IMR-90 (cell line): ENCODE measurements around the gene GLIS1. TPM values are rescaled to one million over a fixed set of nuclear protein-coding genes. Genes with fewer than 3 reads are reported as not detected.

ENCODE experiments used
- ATAC-seq: fragments of 200-7000 bp; cut with Tn5 transposase; 2 replicates; pipeline ENCODE4 v1.9.1; 2020; ENCODE audit warnings: low read depth, mild to moderate bottlenecking, moderate library complexity
- BruUV-seq: library from RNA; stranded (reverse); fragments of 400-500 nt; replicated peaks from 2 replicates; lab custom pipeline; 2021; lab: Mats Ljungman, UMichigan
- CTCF ChIA-PET: fragments of 300-600 bp; formaldehyde crosslinking; extraction: SDS; loops from one replicate; lab custom pipeline; 2021; ENCODE audit warnings: antibody characterized with exemption; lab: Yijun Ruan, JAX
- POLR2A ChIA-PET: fragments of 300-600 bp; sonication (Branson Sonifier 250); formaldehyde crosslinking; loops from one replicate; lab custom pipeline; 2022; ENCODE audit warnings: antibody characterized with exemption; ENCODE audit not compliant: unreplicated experiment; lab: Charles Lee
- DNase-seq: peaks from one replicate; pipeline ENCODE4 v3.0.0; 2013
- H2AFZ ChIP-seq: replicated peaks from 2 replicates; pipeline ENCODE3; 2013; ENCODE audit warnings: low read length, mild to moderate bottlenecking; ENCODE audit not compliant: poor library complexity
- H2AK5ac ChIP-seq: 2 replicates; pipeline ENCODE4 v1.6.1; 2013; ENCODE audit warnings: low read depth, low read length, inconsistent platforms
- H2AK9ac ChIP-seq: replicated peaks from 2 replicates; pipeline ENCODE3; 2013; ENCODE audit warnings: mild to moderate bottlenecking, low read depth, low read length, moderate library complexity; ENCODE audit not compliant: poor library complexity
- H2BK120ac ChIP-seq: 2 replicates; pipeline ENCODE4 v1.6.1; 2013; ENCODE audit warnings: low read depth, low read length, inconsistent platforms
- H2BK15ac ChIP-seq: 3 replicates; pipeline ENCODE4 v1.6.1; 2013; ENCODE audit warnings: low read depth, low read length, inconsistent platforms
- H2BK20ac ChIP-seq: 2 replicates; pipeline ENCODE4 v1.6.1; 2013; ENCODE audit warnings: low read depth, mild to moderate bottlenecking, inconsistent platforms, low read length, moderate library complexity
- H2BK5ac ChIP-seq: 2 replicates; pipeline ENCODE4 v1.6.1; 2013; ENCODE audit warnings: mild to moderate bottlenecking, low read depth, low read length, inconsistent platforms; ENCODE audit not compliant: poor library complexity, severe bottlenecking
- H3K14ac ChIP-seq: replicated peaks from 2 replicates; pipeline ENCODE4 v1.6.1; 2013; ENCODE audit warnings: low read depth, low read length, inconsistent platforms
- H3K18ac ChIP-seq: 2 replicates; pipeline ENCODE4 v1.6.1; 2013; ENCODE audit warnings: low read depth, low read length, control low read depth
- H3K23ac ChIP-seq: 2 replicates; pipeline ENCODE4 v1.6.1; 2013; ENCODE audit warnings: low read depth, low read length, inconsistent platforms
- H3K27ac ChIP-seq: 2 replicates; pipeline ENCODE4 v1.5.1; 2013; ENCODE audit warnings: mild to moderate bottlenecking, control low read depth, low read length; ENCODE audit not compliant: insufficient read depth
- H3K27me3 ChIP-seq: 2 replicates; pipeline ENCODE4 v1.6.1; 2013; ENCODE audit warnings: low read length; ENCODE audit not compliant: control insufficient read depth, insufficient read depth
- H3K36me3 ChIP-seq: 2 replicates; pipeline ENCODE4 v1.6.1; 2013; ENCODE audit warnings: low read length, mixed read lengths; ENCODE audit not compliant: control insufficient read depth, insufficient read depth
- H3K4ac ChIP-seq: 2 replicates; pipeline ENCODE4 v1.6.1; 2013; ENCODE audit warnings: low read depth, low read length, inconsistent platforms
- H3K4me1 ChIP-seq: 2 replicates; pipeline ENCODE4 v1.6.1; 2013; ENCODE audit warnings: low read length, mixed read lengths; ENCODE audit not compliant: control insufficient read depth, insufficient read depth
- H3K4me2 ChIP-seq: 2 replicates; pipeline ENCODE4 v1.6.1; 2013; ENCODE audit warnings: low read depth, mild to moderate bottlenecking, control low read depth, low read length, moderate library complexity
- H3K4me3 ChIP-seq: 2 replicates; pipeline ENCODE4 v1.5.1; 2013; ENCODE audit warnings: low read depth, mild to moderate bottlenecking, control low read depth, low read length, moderate library complexity; ENCODE audit not compliant: insufficient read depth
- H3K56ac ChIP-seq: 2 replicates; pipeline ENCODE4 v1.6.1; 2013; ENCODE audit warnings: low read length, inconsistent platforms; ENCODE audit not compliant: insufficient read depth; ENCODE audit errors: extremely low read depth
- H3K79me1 ChIP-seq, 2 experiments: 2 replicates each; pipeline ENCODE4 v1.6.1; 2013; ENCODE audit warnings: low read length in 2 of 2, inconsistent platforms in 1 of 2, low read depth in 1 of 2
- H3K9ac ChIP-seq: 2 replicates; pipeline ENCODE4 v1.6.1; 2013; ENCODE audit warnings: low read depth, low read length, control low read depth
- H3K9me1 ChIP-seq: 2 replicates; pipeline ENCODE4 v1.6.1; 2013; ENCODE audit warnings: low read length, inconsistent platforms; ENCODE audit not compliant: insufficient read depth
- H3K9me3 ChIP-seq: 2 replicates; pipeline ENCODE4 v1.6.1; 2013; ENCODE audit warnings: low read length; ENCODE audit not compliant: control insufficient read depth, insufficient read depth
- H4K20me1 ChIP-seq: 2 replicates; pipeline ENCODE4 v1.6.1; 2013; ENCODE audit warnings: low read length, inconsistent platforms; ENCODE audit not compliant: insufficient read depth
- H4K5ac ChIP-seq: 2 replicates; pipeline ENCODE4 v1.6.1; 2013; ENCODE audit warnings: mild to moderate bottlenecking, low read depth, low read length, control low read depth
- H4K8ac ChIP-seq, 2 experiments: 2 replicates each; pipeline ENCODE4 v1.6.1; 2013; ENCODE audit warnings: low read depth in 2 of 2, low read length in 2 of 2, control low read depth in 1 of 2, inconsistent platforms in 1 of 2
- H4K91ac ChIP-seq: 2 replicates; pipeline ENCODE4 v1.6.1; 2013; ENCODE audit warnings: low read depth, low read length, inconsistent platforms; ENCODE audit not compliant: insufficient read depth
- BHLHE40 ChIP-seq: fragments of 150-350 bp; IDR thresholded peaks from 2 replicates; pipeline ENCODE4 v1.6.1; 2016; ENCODE audit warnings: mild to moderate bottlenecking, low read depth, low read length
- CEBPB ChIP-seq: IDR thresholded peaks from 2 replicates; pipeline ENCODE4 v1.6.1; 2012; ENCODE audit warnings: low read depth, low read length, improper control_type of control experiment
- CHD1 ChIP-seq: IDR thresholded peaks from 2 replicates; pipeline ENCODE4 v1.6.1; 2012; ENCODE audit warnings: low read depth, low read length, improper control_type of control experiment
- FOS ChIP-seq: fragments of 150-350 bp; IDR thresholded peaks from 2 replicates; pipeline ENCODE4 v1.6.1; 2016; ENCODE audit warnings: low read depth, low read length
- MAFK ChIP-seq: IDR thresholded peaks from 2 replicates; pipeline ENCODE4 v1.6.1; 2012; ENCODE audit warnings: low read depth, low read length, improper control_type of control experiment
- MAZ ChIP-seq: IDR thresholded peaks from 2 replicates; pipeline ENCODE4 v1.6.1; 2012; ENCODE audit warnings: low read depth, mild to moderate bottlenecking, low read length, improper control_type of control experiment, moderate library complexity, borderline replicate concordance
- MXI1 ChIP-seq: IDR thresholded peaks from 2 replicates; pipeline ENCODE4 v1.6.1; 2012; ENCODE audit warnings: low read depth, mild to moderate bottlenecking, low read length, moderate library complexity, borderline replicate concordance
- NFE2L2 ChIP-seq: fragments of 150-350 bp; IDR thresholded peaks from 2 replicates; pipeline ENCODE4 v1.6.1; 2016; ENCODE audit warnings: low read depth, mild to moderate bottlenecking, low read length
- RAD21 ChIP-seq: IDR thresholded peaks from 2 replicates; pipeline ENCODE4 v1.6.1; 2012; ENCODE audit warnings: low read length, improper control_type of control experiment
- RCOR1 ChIP-seq: IDR thresholded peaks from 2 replicates; pipeline ENCODE4 v1.6.1; 2012; ENCODE audit warnings: mild to moderate bottlenecking, low read length, improper control_type of control experiment; ENCODE audit not compliant: insufficient replicate concordance
- RFX5 ChIP-seq: IDR thresholded peaks from 2 replicates; pipeline ENCODE4 v1.8.0; 2012; ENCODE audit warnings: low read depth, mild to moderate bottlenecking, low read length, moderate library complexity
- SMC3 ChIP-seq: fragments of 150-350 bp; IDR thresholded peaks from 2 replicates; pipeline ENCODE4 v1.6.1; 2016; ENCODE audit warnings: low read depth, mild to moderate bottlenecking, antibody characterized with exemption, low read length, moderate library complexity
- WGBS, 2 experiments: methylation state at CpG; one replicate each; pipeline versions ENCODE4 v1.1.5 to v1.1.7; 2013; ENCODE audit warnings: missing lambda C conversion rate in 2 of 2; ENCODE audit not compliant: insufficient read length in 1 of 2; ENCODE audit errors: extremely low coverage in 2 of 2; 5-methylcytosine and 5-hydroxymethylcytosine counted together
- dilution Hi-C: fragments of 300-500 bp; cut with HindIII; formaldehyde crosslinking; loops from one replicate; pipeline ENCODE4 v1.14.3; 2018; ENCODE audit warnings: low sequenced_read_pairs; ENCODE audit not compliant: unreplicated experiment
- in situ Hi-C: fragments of 300-500 bp; cut with MboI; formaldehyde crosslinking; loops from 3 replicates; pipeline ENCODE4 v1.14.3; 2019; ENCODE audit warnings: low sequenced_read_pairs, inconsistent platforms, mixed read lengths
- intact Hi-C: fragments of 100-400 bp; cut with micrococcal nuclease; formaldehyde crosslinking; loops from 2 replicates; pipeline ENCODE4 v1.10.0; 2022
- polyA plus RNA-seq, 3 experiments: library from polyadenylated mRNA; depleted of rRNA; stranded (reverse); fragments of >200 nt; gene quantifications; 2 replicates each; pipeline ENCODE4 v1.2.3, GENCODE V29; 2012; ENCODE audit warnings: low replicate concordance in 1 of 3
- total RNA-seq: library from RNA; depleted of rRNA; stranded (reverse); fragments of >200 nt; gene quantifications from 2 replicates; pipeline ENCODE4 v1.2.3, GENCODE V29; 2012
- TF ChIP-seq, protein P1 (sequence below): conservative IDR thresholded peaks from 2 replicates; pipeline ENCODE4 v1.5.1; 2012; ENCODE audit warnings: mild to moderate bottlenecking, low read depth, low read length, improper control_type of control experiment
- TF ChIP-seq, protein P2 (sequence below): fragments of 150-350 bp; IDR thresholded peaks from 2 replicates; pipeline ENCODE4 v1.6.1; 2017; ENCODE audit warnings: mild to moderate bottlenecking, antibody characterized with exemption, low read length, low read depth
- TF ChIP-seq, protein P3 (sequence below): fragments of 150-350 bp; IDR thresholded peaks from 2 replicates; pipeline ENCODE4 v1.6.1; 2016; ENCODE audit warnings: low read depth, mild to moderate bottlenecking, low read length, moderate library complexity, borderline replicate concordance

The GLIS1 gene
- total and polyA plus RNA-seq, 2 of the 4 experiments (the other 2 are of a cell fraction): 0.18 to 2.3 TPM

DNA sequence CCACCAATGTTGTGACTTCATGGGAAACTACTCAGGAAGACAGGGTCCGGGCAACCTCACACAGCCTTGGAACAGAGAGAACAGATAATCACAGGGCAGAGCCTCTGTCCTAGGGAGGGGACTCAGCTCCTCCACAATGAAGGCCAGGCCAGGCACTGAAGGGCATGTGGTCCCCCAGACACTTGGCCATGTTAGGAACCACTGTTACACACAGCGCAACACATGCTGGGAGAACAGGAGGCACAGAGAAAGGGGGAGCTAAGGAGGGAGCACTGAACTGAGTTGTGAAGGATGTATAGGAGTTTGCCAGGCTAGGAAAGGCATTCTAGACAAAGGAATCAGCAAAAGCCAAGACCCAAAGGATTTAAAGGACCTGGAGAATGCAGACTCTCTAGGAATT is 152.2 kb downstream of the GLIS1 start:
- Histone ChIP-seq H4K91ac (no peak overlapping the region), H3K27ac (no peak overlapping the region), H3K23ac (no peak overlapping the region), H4K20me1 (no peaks in the 10 kb centered on the region), H4K5ac (no peak overlapping the region), H2AFZ (no peak overlapping the region), H2AK5ac (no peak overlapping the region), H3K9me3 (no peaks in the 10 kb centered on the region), H3K18ac (no peak overlapping the region), H3K27me3 (peaks cover 2% of the 10 kb centered on the region; the same call in 1 of the 2 replicates), H4K8ac (no peak overlapping the region), H3K4ac (no peak overlapping the region), H2BK15ac (no peak overlapping the region), H3K9ac (no peak overlapping the region), H3K4me1 (peaks cover 4% of the 10 kb centered on the region; the same call in 1 of the 2 replicates), H3K9me1 (peaks cover 15% of the 10 kb centered on the region; the same call in 1 of the 2 replicates), H3K56ac (no peak overlapping the region), H2BK120ac (no peak overlapping the region), H3K4me3 (no peak overlapping the region), H3K36me3 (no peaks in the 10 kb centered on the region; the same call in 1 of the 2 replicates), H2BK20ac (no peak overlapping the region), H2BK5ac (no peak overlapping the region), H2AK9ac (no peak overlapping the region), H3K4me2 (no peak overlapping the region), H3K79me1 (no peaks in the 10 kb centered on the region), H3K14ac (no peak overlapping the region)
- intact Hi-C loops: no loop called here
- TF ChIP-seq RAD21 (no peak), FOS (no peak), RCOR1 (no peak), RFX5 (no peak), CHD1 (no peak), MAZ (no peak), SMC3 (no peak), BHLHE40 (no peak), NFE2L2 (no peak), CEBPB (no peak), MAFK (no peak), MXI1 (no peak)
- TF ChIP-seq, protein P1, sequence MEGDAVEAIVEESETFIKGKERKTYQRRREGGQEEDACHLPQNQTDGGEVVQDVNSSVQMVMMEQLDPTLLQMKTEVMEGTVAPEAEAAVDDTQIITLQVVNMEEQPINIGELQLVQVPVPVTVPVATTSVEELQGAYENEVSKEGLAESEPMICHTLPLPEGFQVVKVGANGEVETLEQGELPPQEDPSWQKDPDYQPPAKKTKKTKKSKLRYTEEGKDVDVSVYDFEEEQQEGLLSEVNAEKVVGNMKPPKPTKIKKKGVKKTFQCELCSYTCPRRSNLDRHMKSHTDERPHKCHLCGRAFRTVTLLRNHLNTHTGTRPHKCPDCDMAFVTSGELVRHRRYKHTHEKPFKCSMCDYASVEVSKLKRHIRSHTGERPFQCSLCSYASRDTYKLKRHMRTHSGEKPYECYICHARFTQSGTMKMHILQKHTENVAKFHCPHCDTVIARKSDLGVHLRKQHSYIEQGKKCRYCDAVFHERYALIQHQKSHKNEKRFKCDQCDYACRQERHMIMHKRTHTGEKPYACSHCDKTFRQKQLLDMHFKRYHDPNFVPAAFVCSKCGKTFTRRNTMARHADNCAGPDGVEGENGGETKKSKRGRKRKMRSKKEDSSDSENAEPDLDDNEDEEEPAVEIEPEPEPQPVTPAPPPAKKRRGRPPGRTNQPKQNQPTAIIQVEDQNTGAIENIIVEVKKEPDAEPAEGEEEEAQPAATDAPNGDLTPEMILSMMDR: no peak
- TF ChIP-seq, protein P2, sequence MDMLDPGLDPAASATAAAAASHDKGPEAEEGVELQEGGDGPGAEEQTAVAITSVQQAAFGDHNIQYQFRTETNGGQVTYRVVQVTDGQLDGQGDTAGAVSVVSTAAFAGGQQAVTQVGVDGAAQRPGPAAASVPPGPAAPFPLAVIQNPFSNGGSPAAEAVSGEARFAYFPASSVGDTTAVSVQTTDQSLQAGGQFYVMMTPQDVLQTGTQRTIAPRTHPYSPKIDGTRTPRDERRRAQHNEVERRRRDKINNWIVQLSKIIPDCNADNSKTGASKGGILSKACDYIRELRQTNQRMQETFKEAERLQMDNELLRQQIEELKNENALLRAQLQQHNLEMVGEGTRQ: no peak
- TF ChIP-seq, protein P3, sequence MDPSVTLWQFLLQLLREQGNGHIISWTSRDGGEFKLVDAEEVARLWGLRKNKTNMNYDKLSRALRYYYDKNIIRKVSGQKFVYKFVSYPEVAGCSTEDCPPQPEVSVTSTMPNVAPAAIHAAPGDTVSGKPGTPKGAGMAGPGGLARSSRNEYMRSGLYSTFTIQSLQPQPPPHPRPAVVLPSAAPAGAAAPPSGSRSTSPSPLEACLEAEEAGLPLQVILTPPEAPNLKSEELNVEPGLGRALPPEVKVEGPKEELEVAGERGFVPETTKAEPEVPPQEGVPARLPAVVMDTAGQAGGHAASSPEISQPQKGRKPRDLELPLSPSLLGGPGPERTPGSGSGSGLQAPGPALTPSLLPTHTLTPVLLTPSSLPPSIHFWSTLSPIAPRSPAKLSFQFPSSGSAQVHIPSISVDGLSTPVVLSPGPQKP: no peak
- DNase-seq (no peak), ATAC-seq (no peak)
- ChIA-PET CTCF (no interaction called here), POLR2A (no interaction called here)
- no TSS peak for BruUV-seq
- WGBS, 2 experiments: no CpG with 5 or more reads among the region's 2 CpGs
- in situ Hi-C loops: no loop called here
- dilution Hi-C loops: no loop called here
